GM21360 (cell line): ENCODE data around the gene POLR1D.

Experiments
- ATAC-seq: cut with Tn5 transposase; IDR thresholded peaks from one replicate; pipeline ENCODE4 v1.9.1; 2021; ENCODE audit warnings: mild to moderate bottlenecking, moderate library complexity; ENCODE audit not compliant: unreplicated experiment

Gene POLR1D

GRCh38 chr13:27621366-27622101 is at the start of gene POLR1D:
Gene POLR1D (plus strand): TSS chr13:27621892. CDS start chr13:27621984, 92 bp downstream.
- peak; percentile 48 for ATAC-seq

GRCh38 chr13:27572234-27572901 is 49.3 kb upstream of the POLR1D start:
- no peak for ATAC-seq

- no peak for ATAC-seq
Observed at GRCh38 chr13:27573265-27573664, 48.4 kb upstream of the POLR1D start.

- ATAC-seq: no peak
Observed at GRCh38 chr13:27574661-27575060, 47.0 kb upstream of the POLR1D start.

GRCh38 chr13:27578121-27579030 is 43.3 kb upstream of the POLR1D start:
- no peak for ATAC-seq

- ATAC-seq: no peak
Observed at GRCh38 chr13:27583645-27584044, 38.0 kb upstream of the POLR1D start.

GRCh38 chr13:27587095-27587746 is 34.5 kb upstream of the POLR1D start:
- ATAC-seq: no peak

- no peak for ATAC-seq
Observed at GRCh38 chr13:27588405-27588804, 33.3 kb upstream of the POLR1D start.

GRCh38 chr13:27592865-27593264 is 28.8 kb upstream of the POLR1D start:
- ATAC-seq: no peak

GRCh38 chr13:27593267-27593666 is 28.4 kb upstream of the POLR1D start:
- no peak for ATAC-seq

GRCh38 chr13:27595055-27595811 is 26.5 kb upstream of the POLR1D start:
- no peak for ATAC-seq

GRCh38 chr13:27599096-27599495 is 22.6 kb upstream of the POLR1D start:
- ATAC-seq: no peak

- ATAC-seq: no peak
Observed at GRCh38 chr13:27599845-27600553, 21.7 kb upstream of the POLR1D start.

GRCh38 chr13:27600711-27601110 is 21.0 kb upstream of the POLR1D start:
- ATAC-seq: no peak

GRCh38 chr13:27601208-27601607 is 20.5 kb upstream of the POLR1D start:
- no peak for ATAC-seq

- ATAC-seq: no peak
Observed at GRCh38 chr13:27601803-27602202, 19.9 kb upstream of the POLR1D start.

- ATAC-seq: no peak
Observed at GRCh38 chr13:27605099-27605498, 16.6 kb upstream of the POLR1D start.

- ATAC-seq: no peak
Observed at GRCh38 chr13:27605610-27606200, 16.0 kb upstream of the POLR1D start.

- ATAC-seq: no peak
Observed at GRCh38 chr13:27607125-27607524, 14.6 kb upstream of the POLR1D start.
